Measurements from ENCODE around the gene POLD2. TPM values are rescaled to one million over a fixed set of nuclear protein-coding genes. Genes with fewer than 3 reads are reported as not detected.

The POLD2 gene
- 146 to 165 TPM (median 161 TPM) in 5 replicates for total RNA-seq (2022; extraction: Qiagen RNA extraction)

GRCh38 chr7:44123190-44124003, at the start of gene POLD2:
POLD2 (minus strand) TSS chr7:44123548; CDS start chr7:44122053, 1,495 bp downstream.

GRCh38 chr7:44141221-44141850, 18.0 kb upstream of the POLD2 start, which contains the start of gene MYL7:
MYL7 (minus strand) TSS chr7:44141332; CDS start chr7:44141305, 27 bp downstream.

GRCh38 chr7:44103923-44104859, 19.2 kb downstream of the POLD2 start, which contains the start of gene AEBP1:
AEBP1 (plus strand) TSS chr7:44104345; CDS start chr7:44104666, 321 bp downstream.

GRCh38 chr7:44065431-44066110, 57.8 kb downstream of the POLD2 start, which contains the start of gene PGAM2:
PGAM2 (minus strand) TSS chr7:44065567; CDS start chr7:44065529, 38 bp downstream.

Other genes with a start within 250 kb of the POLD2 start
- gene URGCP, start 217.0 kb downstream of the POLD2 start, total RNA-seq (2022; extraction: Qiagen RNA extraction): 26.7 to 32.4 TPM (median 28.1 TPM) in 5 replicates
- gene UBE2D4, start 197.1 kb downstream of the POLD2 start, total RNA-seq (2022; extraction: Qiagen RNA extraction): 7.0 to 11.0 TPM (median 9.7 TPM) in 5 replicates
- gene SPDYE1, start 125.7 kb downstream of the POLD2 start, total RNA-seq (2022; extraction: Qiagen RNA extraction): not detected in 5 replicates
- 68.0 to 72.5 TPM (median 70.2 TPM) in 5 replicates for gene DBNL, start 78.8 kb downstream of the POLD2 start, total RNA-seq (2022; extraction: Qiagen RNA extraction)
- not detected in 5 replicates for gene PGAM2, start 58.0 kb downstream of the POLD2 start, total RNA-seq (2022; extraction: Qiagen RNA extraction)
- 5.3 to 7.4 TPM (median 5.9 TPM) in 5 replicates for gene POLM, start 41.0 kb downstream of the POLD2 start, total RNA-seq (2022; extraction: Qiagen RNA extraction)
- gene AEBP1, start 19.2 kb downstream of the POLD2 start, total RNA-seq (2022; extraction: Qiagen RNA extraction): 0.02 to 0.13 TPM (median 0.07 TPM) in 4 of 5 replicates, not detected in the other
- gene MYL7, start 17.8 kb upstream of the POLD2 start, total RNA-seq (2022; extraction: Qiagen RNA extraction): not detected in 5 replicates
- not detected in 5 replicates for gene GCK, start 65.9 kb upstream of the POLD2 start, total RNA-seq (2022; extraction: Qiagen RNA extraction)
- 115 to 131 TPM (median 116 TPM) in 5 replicates for gene YKT6, start 77.4 kb upstream of the POLD2 start, total RNA-seq (2022; extraction: Qiagen RNA extraction)
- 0.12 to 0.32 TPM (median 0.28 TPM) in 5 replicates for gene CAMK2B, start 202.0 kb upstream of the POLD2 start, total RNA-seq (2022; extraction: Qiagen RNA extraction)